AG09309 (cell line): Measurements from ENCODE around the gene HCN3.
A peak's percentile ranks its signal among the peaks of the same experiment; 100 is the strongest.
"Not testable (repeated sequence)": the region's sequence is repeated elsewhere in the genome, so short reads cannot be mapped to it uniquely, and the experiment has no call there.

Experiments used
- DNase-seq: peaks from one replicate; pipeline ENCODE4 v3.0.0-alpha.2; 2010; ENCODE audit warnings: low read depth
- H3K4me3 ChIP-seq: 2 replicates; pipeline ENCODE4 v1.5.1; 2011; ENCODE audit warnings: mild to moderate bottlenecking, low read depth, low read length, moderate library complexity; ENCODE audit not compliant: control insufficient read depth
- CTCF ChIP-seq: IDR thresholded peaks from 2 replicates; pipeline ENCODE4 v1.5.1; 2011; ENCODE audit warnings: mild to moderate bottlenecking, low read depth, low read length, inconsistent platforms; ENCODE audit not compliant: insufficient read depth, control insufficient read depth; ENCODE audit errors: missing control alignments

The HCN3 gene

GRCh38 chr1:155241841-155242264 is 35.4 kb upstream of the HCN3 start:
- no peak for TF ChIP-seq CTCF
- H3K4me3 ChIP-seq, result no peak overlapping the region
- DNase-seq, result no peak

- DNase-seq, result no peak
- TF ChIP-seq CTCF, result no peak
- H3K4me3 ChIP-seq, result no peak overlapping the region
These were observed 34.4 kb upstream of the HCN3 start for GRCh38 chr1:155242805-155243358.

- H3K4me3 ChIP-seq, result peak overlapping the region; percentile 74
- DNase-seq, result peak; percentile 99
- TF ChIP-seq CTCF, result peak; percentile 14
These were observed 32.7 kb upstream of the HCN3 start for GRCh38 chr1:155244368-155245162.

- H3K4me3 ChIP-seq, result peak overlapping the region; percentile 74
- DNase-seq, result no peak
- TF ChIP-seq CTCF, result no peak
These were observed 32.1 kb upstream of the HCN3 start for GRCh38 chr1:155245163-155245524.

GRCh38 chr1:155246796-155247195 is 30.5 kb upstream of the HCN3 start:
- not testable (repeated sequence) for DNase-seq, H3K4me3 ChIP-seq

- no peak for DNase-seq
- H3K4me3 ChIP-seq, result no peak overlapping the region
- no peak for TF ChIP-seq CTCF
These were observed 29.4 kb upstream of the HCN3 start for GRCh38 chr1:155247667-155248553.

GRCh38 chr1:155250246-155250632 is 27.0 kb upstream of the HCN3 start:
- H3K4me3 ChIP-seq, result no peak overlapping the region
- TF ChIP-seq CTCF, result no peak
- DNase-seq, result no peak
